ENCODE results near the gene OR2M4. TPM values are rescaled to one million over a fixed set of nuclear protein-coding genes. Genes with fewer than 3 reads are reported as not detected.
"Not testable (repeated sequence)": the region's sequence is repeated elsewhere in the genome, so short reads cannot be mapped to it uniquely, and the experiment has no call there.

The OR2M4 gene
- total RNA-seq: not detected
- long read RNA-seq: 0 reads

- intact Hi-C loops (cut with DNase I): no loop called here
- DNase-seq (no peak), ATAC-seq (ENCODE audit: poor library complexity) (no peak)
These were observed at the start of gene OR2M4 for GRCh38 chr1:248231117-248231516. Gene OR2M4, plus strand, starts transcription at chr1:248231417. Its CDS starts 7,512 bp downstream, at chr1:248238929.

- ATAC-seq (ENCODE audit: poor library complexity) (no peak), DNase-seq (no peak)
- intact Hi-C loops (cut with DNase I): no loop called here
These were observed 47.2 kb upstream of the OR2M4 start for GRCh38 chr1:248183996-248184395.

- DNase-seq (no peak), ATAC-seq (ENCODE audit: poor library complexity) (no peak)
- intact Hi-C loops (cut with DNase I): no loop called here
These were observed 43.9 kb upstream of the OR2M4 start for GRCh38 chr1:248187363-248187762.

GRCh38 chr1:248189026-248189425 is 42.2 kb upstream of the OR2M4 start:
- ATAC-seq (ENCODE audit: poor library complexity) (no peak), DNase-seq (no peak)
- intact Hi-C loops (cut with DNase I): no loop called here

- DNase-seq (no peak), ATAC-seq (ENCODE audit: poor library complexity) (no peak)
- intact Hi-C loops (cut with DNase I): no loop called here
These were observed 37.1 kb upstream of the OR2M4 start for GRCh38 chr1:248194117-248194516.

GRCh38 chr1:248196965-248197364 is 34.3 kb upstream of the OR2M4 start, which contains the start of gene OR2M3:
Gene OR2M3, plus strand, starts transcription at chr1:248197265. Its CDS starts 5,803 bp downstream, at chr1:248203068.
- ATAC-seq (ENCODE audit: poor library complexity): no peak
- intact Hi-C loops (cut with DNase I): no loop called here

GRCh38 chr1:248215880-248216279 is 15.3 kb upstream of the OR2M4 start:
- ATAC-seq (ENCODE audit: poor library complexity) (no peak), DNase-seq (no peak)
- intact Hi-C loops (cut with DNase I): no loop called here

More at GRCh38 chr1:248196965-248197364, 34.3 kb upstream of the OR2M4 start, which contains the start of gene OR2M3:
- no peak for DNase-seq

- ATAC-seq (ENCODE audit: poor library complexity) (no peak), DNase-seq (no peak)
- intact Hi-C loops (cut with DNase I): no loop called here
These were observed 5.7 kb upstream of the OR2M4 start for GRCh38 chr1:248225537-248225936.

- ATAC-seq (ENCODE audit: poor library complexity) (no peak), DNase-seq (no peak)
- intact Hi-C loops (cut with DNase I): no loop called here
These were observed 1.8 kb upstream of the OR2M4 start for GRCh38 chr1:248229360-248229908.

- ATAC-seq (ENCODE audit: poor library complexity) (no peak), DNase-seq (no peak)
- intact Hi-C loops (cut with DNase I): no loop called here
These were observed 8.3 kb downstream of the OR2M4 start for GRCh38 chr1:248239478-248239877.

GRCh38 chr1:248243204-248243603 is 12.0 kb downstream of the OR2M4 start:
- ATAC-seq (ENCODE audit: poor library complexity): no peak
- intact Hi-C loops (cut with DNase I): no loop called here
- no peak for DNase-seq

- ATAC-seq (ENCODE audit: poor library complexity); intact Hi-C loops (cut with DNase I); DNase-seq: not testable (repeated sequence)
These were observed 28.1 kb downstream of the OR2M4 start for GRCh38 chr1:248259309-248259708.

GRCh38 chr1:248268178-248268577 is 37.0 kb downstream of the OR2M4 start:
- intact Hi-C loops (cut with DNase I): no loop called here
- ATAC-seq (ENCODE audit: poor library complexity) (no peak), DNase-seq (no peak)

GRCh38 chr1:248273225-248273624 is 42.0 kb downstream of the OR2M4 start:
- intact Hi-C loops (cut with DNase I); DNase-seq; ATAC-seq (ENCODE audit: poor library complexity): not testable (repeated sequence)

- intact Hi-C loops (cut with DNase I): no loop called here
- no peak for ATAC-seq (ENCODE audit: poor library complexity)
- no peak for DNase-seq
These were observed 46.7 kb downstream of the OR2M4 start, which contains the start of gene OR2T33 for GRCh38 chr1:248277876-248278275. Gene OR2T33, minus strand, starts transcription at chr1:248277976. Its CDS starts 4,162 bp downstream, at chr1:248273814.

GRCh38 chr1:248288391-248288790 is 57.2 kb downstream of the OR2M4 start:
- ATAC-seq (ENCODE audit: poor library complexity): no peak
- no peak for DNase-seq
- intact Hi-C loops (cut with DNase I): no loop called here

Other genes starting within 250 kb of the OR2M4 start
- not detected for gene OR2L5, start 217.8 kb upstream of the OR2M4 start, total RNA-seq
- gene OR2L2, start 201.3 kb upstream of the OR2M4 start, total RNA-seq: not detected
- gene OR2L3, start 184.6 kb upstream of the OR2M4 start, total RNA-seq: not detected
- gene OR2L13, start 136.2 kb upstream of the OR2M4 start, total RNA-seq: not detected
- not detected for gene OR2M5, start 86.3 kb upstream of the OR2M4 start, total RNA-seq
- not detected for gene OR2M2, start 56.6 kb upstream of the OR2M4 start, total RNA-seq
- gene OR2M3, start 34.2 kb upstream of the OR2M4 start, total RNA-seq: not detected
- not detected for gene OR2T33, start 46.6 kb downstream of the OR2M4 start, total RNA-seq
- not detected for gene OR2T12, start 72.0 kb downstream of the OR2M4 start, total RNA-seq
- gene OR2M7, start 93.2 kb downstream of the OR2M4 start, total RNA-seq: not detected
- gene OR14C36, start 117.4 kb downstream of the OR2M4 start, total RNA-seq: not detected
- not detected for gene OR2T4, start 130.2 kb downstream of the OR2M4 start, total RNA-seq
- not detected for gene OR2T6, start 144.3 kb downstream of the OR2M4 start, total RNA-seq
- gene OR2T1, start 171.6 kb downstream of the OR2M4 start, total RNA-seq: not detected
- gene OR2T2, start 214.2 kb downstream of the OR2M4 start, total RNA-seq: not detected
- not detected for gene OR2T3, start 241.9 kb downstream of the OR2M4 start, total RNA-seq

Data from Right ventricle myocardium superior (tissue), 1 donor.